ENCODE results near the gene VPS25.

GRCh38 chr17:42781639-42782165, 8.5 kb downstream of the VPS25 start:
- TF ChIP-seq CTBP1 (IDR thresholded peaks at IDR 0.05; ENCODE audit: borderline replicate concordance) (no peak), L3MBTL2 (conservative IDR thresholded peaks at IDR 0.05) (no peak), FOXM1 (IDR thresholded peaks at IDR 0.05; ENCODE audit: borderline replicate concordance) (no peak), FOXA1 (IDR thresholded peaks at IDR 0.05) (no peak), ELF4 (IDR thresholded peaks at IDR 0.05) (no peak), BHLHE40 (IDR thresholded peaks at IDR 0.05; ENCODE audit: borderline replicate concordance) (no peak), SP1 (IDR thresholded peaks at IDR 0.05) (no peak), SUZ12 (IDR thresholded peaks at IDR 0.05) (no peak), TARDBP (IDR thresholded peaks at IDR 0.05) (no peak), ZNF384 (IDR thresholded peaks at IDR 0.05) (no peak), HDGF (IDR thresholded peaks at IDR 0.05; ENCODE audit: borderline replicate concordance) (no peak), FOXK2 (IDR thresholded peaks at IDR 0.05) (no peak), LEF1 (IDR thresholded peaks at IDR 0.05; ENCODE audit: borderline replicate concordance) (no peak)
